Measurements from ENCODE around the gene PACRG. TPM values are rescaled to one million over a fixed set of nuclear protein-coding genes. Genes with fewer than 3 reads are reported as not detected.

The PACRG gene
- polyA plus RNA-seq, 1 donor (not counting 4 experiments of a cell fraction or from before 2014, with no cell fraction given) = 0.31 TPM

DNA sequence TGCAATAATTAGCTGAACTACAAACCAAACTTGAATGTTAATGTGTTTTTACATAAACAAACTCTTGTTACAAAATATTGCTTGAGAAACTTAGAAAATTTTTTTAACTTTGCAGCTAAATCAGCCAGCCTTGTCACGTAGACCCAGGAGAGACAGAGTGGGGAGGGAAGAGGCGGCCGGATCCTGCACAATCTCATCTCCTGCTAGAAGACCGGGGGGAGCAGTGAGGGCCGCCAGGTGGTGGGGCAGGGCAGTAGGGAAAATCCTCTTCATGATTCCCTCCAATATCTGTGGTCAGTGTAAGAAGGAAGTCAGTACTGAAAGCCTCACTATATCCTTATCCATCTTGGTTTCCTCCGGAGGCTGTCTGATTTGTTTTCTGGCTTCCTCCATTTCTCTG lies 193.3 kb downstream of the PACRG start:
- H3K27me3 ChIP-seq (ENCODE audit: control insufficient read depth, extremely low read depth, insufficient read depth, low read length) = no peaks in the 10 kb centered on the region
- H3K27ac ChIP-seq (ENCODE audit: control insufficient read depth, insufficient read depth, low read length) = no peak overlapping the region
- no peak overlapping the region for H2AFZ ChIP-seq (ENCODE audit: control insufficient read depth, low read length)
- no peaks in the 10 kb centered on the region for H4K20me1 ChIP-seq (ENCODE audit: control insufficient read depth, extremely low read depth, insufficient read depth, low read length)
- no peaks in the 10 kb centered on the region for H3K9me1 ChIP-seq (ENCODE audit: control insufficient read depth, extremely low read depth, insufficient read depth, low read length)
- H3K4me2 ChIP-seq (ENCODE audit: control insufficient read depth, extremely low read depth, insufficient read depth, low read depth, low read length) = no peak overlapping the region
- no peak overlapping the region for H3K9ac ChIP-seq (ENCODE audit: control insufficient read depth, extremely low read depth, insufficient read depth, low read length)
- dilution Hi-C loops (cut with MboI; ENCODE audit: extremely low pct_ligation_motif_present, low sequenced_read_pairs) = no loop called here
- H3K9me3 ChIP-seq (ENCODE audit: control insufficient read depth, low read depth, low read length) = no peaks in the 10 kb centered on the region
- no peaks in the 10 kb centered on the region for H3K36me3 ChIP-seq (ENCODE audit: control insufficient read depth in 2 of 2, extremely low read depth in 1 of 2, insufficient read depth in 2 of 2, low read length in 2 of 2)
- FAIRE-seq = no peak
- no peak overlapping the region for H3K4me3 ChIP-seq (ENCODE audit: control insufficient read depth in 2 of 3, extremely low read depth in 1 of 3, insufficient read depth in 2 of 3, low read depth in 1 of 3, low read length in 3 of 3)
- H3K79me2 ChIP-seq (ENCODE audit: control insufficient read depth, insufficient read depth, low read length) = no peaks in the 10 kb centered on the region
- no peak for DNase-seq (ENCODE audit: low read depth, low spot score)
- H3K4me1 ChIP-seq (ENCODE audit: control insufficient read depth, extremely low read depth, insufficient read depth, low read length) = no peaks in the 10 kb centered on the region
- TF ChIP-seq, protein P1, sequence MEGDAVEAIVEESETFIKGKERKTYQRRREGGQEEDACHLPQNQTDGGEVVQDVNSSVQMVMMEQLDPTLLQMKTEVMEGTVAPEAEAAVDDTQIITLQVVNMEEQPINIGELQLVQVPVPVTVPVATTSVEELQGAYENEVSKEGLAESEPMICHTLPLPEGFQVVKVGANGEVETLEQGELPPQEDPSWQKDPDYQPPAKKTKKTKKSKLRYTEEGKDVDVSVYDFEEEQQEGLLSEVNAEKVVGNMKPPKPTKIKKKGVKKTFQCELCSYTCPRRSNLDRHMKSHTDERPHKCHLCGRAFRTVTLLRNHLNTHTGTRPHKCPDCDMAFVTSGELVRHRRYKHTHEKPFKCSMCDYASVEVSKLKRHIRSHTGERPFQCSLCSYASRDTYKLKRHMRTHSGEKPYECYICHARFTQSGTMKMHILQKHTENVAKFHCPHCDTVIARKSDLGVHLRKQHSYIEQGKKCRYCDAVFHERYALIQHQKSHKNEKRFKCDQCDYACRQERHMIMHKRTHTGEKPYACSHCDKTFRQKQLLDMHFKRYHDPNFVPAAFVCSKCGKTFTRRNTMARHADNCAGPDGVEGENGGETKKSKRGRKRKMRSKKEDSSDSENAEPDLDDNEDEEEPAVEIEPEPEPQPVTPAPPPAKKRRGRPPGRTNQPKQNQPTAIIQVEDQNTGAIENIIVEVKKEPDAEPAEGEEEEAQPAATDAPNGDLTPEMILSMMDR (optimal IDR thresholded peaks at IDR 0.05 in 1 of 3, IDR thresholded peaks at IDR 0.05 in 1 of 3, conservative IDR thresholded peaks at IDR 0.05 in 1 of 3; ENCODE audit: extremely low read depth in 1 of 3, insufficient read depth in 2 of 3, low read length in 3 of 3) = no peak
- TF ChIP-seq EZH2 (IDR thresholded peaks at IDR 0.05; ENCODE audit: low read length) = no peak

DNA sequence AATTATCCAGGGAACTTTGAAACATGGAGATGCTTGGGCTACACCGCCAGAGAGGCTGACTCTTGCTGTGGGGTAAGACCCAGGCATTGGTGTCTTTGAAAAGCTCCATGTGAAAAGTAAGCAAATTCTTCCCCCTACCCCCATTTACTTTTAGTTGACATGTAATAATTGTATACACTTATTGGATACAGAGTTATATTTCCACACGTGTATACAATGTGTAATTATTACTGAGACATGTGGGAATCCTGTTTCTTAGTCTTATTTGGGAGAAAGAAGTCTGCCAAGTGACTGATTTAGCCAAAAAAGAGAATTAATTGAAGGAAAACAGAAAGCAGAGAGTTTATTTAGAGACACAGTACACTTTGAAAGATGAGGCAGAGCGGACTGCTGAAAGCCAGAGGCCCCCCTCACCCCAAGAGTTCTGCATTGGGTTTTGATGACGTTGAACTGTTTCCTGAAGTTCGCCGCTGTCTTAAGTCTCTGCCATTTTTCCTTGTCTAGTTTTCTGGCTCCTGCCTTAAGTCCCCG lies 193.8 kb downstream of the PACRG start:
- dilution Hi-C loops (cut with MboI; ENCODE audit: extremely low pct_ligation_motif_present, low sequenced_read_pairs) = no loop called here
- H3K9ac ChIP-seq (ENCODE audit: control insufficient read depth, extremely low read depth, insufficient read depth, low read length) = no peak overlapping the region
- H3K79me2 ChIP-seq (ENCODE audit: control insufficient read depth, insufficient read depth, low read length) = no peaks in the 10 kb centered on the region
- no peaks in the 10 kb centered on the region for H3K9me3 ChIP-seq (ENCODE audit: control insufficient read depth, low read depth, low read length)
- no peak for FAIRE-seq
- no peaks in the 10 kb centered on the region for H4K20me1 ChIP-seq (ENCODE audit: control insufficient read depth, extremely low read depth, insufficient read depth, low read length)
- TF ChIP-seq, protein P1 (optimal IDR thresholded peaks at IDR 0.05 in 1 of 3, IDR thresholded peaks at IDR 0.05 in 1 of 3, conservative IDR thresholded peaks at IDR 0.05 in 1 of 3; ENCODE audit: extremely low read depth in 1 of 3, insufficient read depth in 2 of 3, low read length in 3 of 3) = no peak
- TF ChIP-seq EZH2 (IDR thresholded peaks at IDR 0.05; ENCODE audit: low read length) = no peak
- H3K4me1 ChIP-seq (ENCODE audit: control insufficient read depth, extremely low read depth, insufficient read depth, low read length) = no peaks in the 10 kb centered on the region
- H3K4me3 ChIP-seq (ENCODE audit: control insufficient read depth in 2 of 3, extremely low read depth in 1 of 3, insufficient read depth in 2 of 3, low read depth in 1 of 3, low read length in 3 of 3) = no peak overlapping the region
- no peak overlapping the region for H3K27ac ChIP-seq (ENCODE audit: control insufficient read depth, insufficient read depth, low read length)
- no peaks in the 10 kb centered on the region for H3K27me3 ChIP-seq (ENCODE audit: control insufficient read depth, extremely low read depth, insufficient read depth, low read length)
- no peaks in the 10 kb centered on the region for H3K36me3 ChIP-seq (ENCODE audit: control insufficient read depth in 2 of 2, extremely low read depth in 1 of 2, insufficient read depth in 2 of 2, low read length in 2 of 2)
- DNase-seq (ENCODE audit: low read depth, low spot score) = no peak
- no peak overlapping the region for H3K4me2 ChIP-seq (ENCODE audit: control insufficient read depth, extremely low read depth, insufficient read depth, low read depth, low read length)
- no peaks in the 10 kb centered on the region for H3K9me1 ChIP-seq (ENCODE audit: control insufficient read depth, extremely low read depth, insufficient read depth, low read length)
- H2AFZ ChIP-seq (ENCODE audit: control insufficient read depth, low read length) = no peak overlapping the region
